Fibroblast of villous mesenchyme (primary cell): ENCODE data around the gene CATSPER1. TPM values are rescaled to one million over a fixed set of nuclear protein-coding genes. Genes with fewer than 3 reads are reported as not detected.

Experiments
- DNase-seq: peaks from one replicate; pipeline ENCODE4 v3.0.0-alpha.2; 2010; ENCODE audit warnings: low read depth
- H3K4me3 ChIP-seq: 2 replicates; pipeline ENCODE4 v1.5.1; 2011; ENCODE audit warnings: low read depth, mild to moderate bottlenecking, low read length
- CTCF ChIP-seq: IDR thresholded peaks from 2 replicates; pipeline ENCODE4 v1.5.1; 2012; ENCODE audit warnings: low read depth, mild to moderate bottlenecking, low read length; ENCODE audit not compliant: insufficient read depth
- total RNA-seq: library from RNA; depleted of rRNA; stranded (reverse); fragments of >200 nt; gene quantifications from 2 replicates; pipeline ENCODE4 v1.2.3, GENCODE V29; 2012

Gene CATSPER1
- total RNA-seq, 1 donor: 0.43 TPM

GRCh38 chr11:66046901-66047300 lies 20.6 kb upstream of the CATSPER1 start:
- TF ChIP-seq CTCF: no peak
- no peak for DNase-seq
- H3K4me3 ChIP-seq: no peak overlapping the region

GRCh38 chr11:66045177-66045639 lies 18.9 kb upstream of the CATSPER1 start:
- peak; percentile 96 for TF ChIP-seq CTCF
- H3K4me3 ChIP-seq: no peak overlapping the region
- peak; percentile 80 for DNase-seq

- no peak for TF ChIP-seq CTCF
- no peak for DNase-seq
- no peak overlapping the region for H3K4me3 ChIP-seq
Observed at GRCh38 chr11:66044757-66045156, 18.5 kb upstream of the CATSPER1 start.

- TF ChIP-seq CTCF: no peak
- no peak for DNase-seq
- no peak overlapping the region for H3K4me3 ChIP-seq
Observed at GRCh38 chr11:66042996-66043906, 17.0 kb upstream of the CATSPER1 start.

- no peak for DNase-seq
- H3K4me3 ChIP-seq: no peak overlapping the region
- TF ChIP-seq CTCF: no peak
Observed at GRCh38 chr11:66042227-66042995, 16.1 kb upstream of the CATSPER1 start.

- DNase-seq: no peak
- no peak overlapping the region for H3K4me3 ChIP-seq
- TF ChIP-seq CTCF: no peak
Observed at GRCh38 chr11:66039765-66040164, 13.5 kb upstream of the CATSPER1 start.
